Neuronal stem cell (in vitro differentiated cells): ENCODE results near the gene SIGLEC9.
A peak's percentile ranks its signal among the peaks of the same experiment; 100 is the strongest.

Experiments
- DNase-seq: peaks from one replicate; pipeline ENCODE4 v3.0.0-alpha.2; 2013; ENCODE audit warnings: low spot score
- H2AFZ ChIP-seq: one replicate; pipeline ENCODE4 v1.6.1; 2013; ENCODE audit warnings: mild to moderate bottlenecking, low read length, inconsistent platforms
- H2AK5ac ChIP-seq: 2 replicates; pipeline ENCODE4 v1.6.1; 2013; ENCODE audit warnings: low read depth, mild to moderate bottlenecking, inconsistent platforms, low read length, moderate library complexity, mixed read lengths
- H2BK120ac ChIP-seq: 2 replicates; pipeline ENCODE4 v1.6.1; 2013; ENCODE audit warnings: low read depth, mild to moderate bottlenecking, inconsistent platforms, low read length, moderate library complexity, mixed read lengths
- H2BK12ac ChIP-seq: one replicate; pipeline ENCODE4 v1.6.1; 2013; ENCODE audit warnings: low read length, inconsistent platforms
- H2BK15ac ChIP-seq: 2 replicates; pipeline ENCODE4 v1.6.1; 2013; ENCODE audit warnings: mild to moderate bottlenecking, low read length, inconsistent platforms, mixed read lengths
- H2BK5ac ChIP-seq: one replicate; pipeline ENCODE4 v1.6.1; 2013; ENCODE audit warnings: inconsistent platforms, mild to moderate bottlenecking, low read length, moderate library complexity
- H3K14ac ChIP-seq: one replicate; pipeline ENCODE4 v1.6.1; 2013; ENCODE audit warnings: low read length, inconsistent platforms
- H3K18ac ChIP-seq: 2 replicates; pipeline ENCODE4 v1.6.1; 2013; ENCODE audit warnings: low read length, inconsistent platforms
- H3K23ac ChIP-seq: 2 replicates; pipeline ENCODE4 v1.6.1; 2013; ENCODE audit warnings: low read depth, mild to moderate bottlenecking, mixed read lengths, low read length, inconsistent platforms; ENCODE audit not compliant: poor library complexity
- H3K27ac ChIP-seq: replicated peaks from 3 replicates; pipeline ENCODE4 v1.5.1; 2013; ENCODE audit warnings: low read length, inconsistent platforms
- H3K27me3 ChIP-seq, 3 experiments: 2 replicates each; pipeline ENCODE4 v1.6.1; 2013; ENCODE audit warnings: low read length in 3 of 3, mild to moderate bottlenecking in 2 of 3, inconsistent platforms in 1 of 3, low read depth in 1 of 3, mixed read lengths in 1 of 3, moderate library complexity in 1 of 3; ENCODE audit not compliant: control insufficient read depth in 3 of 3, insufficient read depth in 3 of 3
- H3K36me3 ChIP-seq, 2 donors: replicated peaks in 1 of 2; 2 replicates each; pipeline ENCODE4 v1.6.1; 2013; ENCODE audit warnings: low read length in 2 of 2; ENCODE audit not compliant: control insufficient read depth in 2 of 2, insufficient read depth in 2 of 2
- H3K4ac ChIP-seq: 2 replicates; pipeline ENCODE4 v1.6.1; 2013; ENCODE audit warnings: inconsistent platforms, mild to moderate bottlenecking, low read length, moderate library complexity
- H3K4me1 ChIP-seq, 2 donors: 1 replicate in 1 of 2; 2 replicates in 1 of 2; pipeline ENCODE4 v1.6.1; 2013; ENCODE audit warnings: low read length in 2 of 2, low read depth in 1 of 2; ENCODE audit not compliant: control insufficient read depth in 2 of 2, insufficient read depth in 1 of 2
- H3K4me2 ChIP-seq: one replicate; pipeline ENCODE4 v1.6.1; 2013; ENCODE audit warnings: mild to moderate bottlenecking, low read length, inconsistent platforms; ENCODE audit not compliant: insufficient read depth, poor library complexity, severe bottlenecking
- H3K4me3 ChIP-seq, 2 donors: 2 replicates each; pipeline ENCODE4 v1.5.1; 2013; ENCODE audit warnings: low read length in 2 of 2, mild to moderate bottlenecking in 2 of 2, inconsistent platforms in 1 of 2, moderate library complexity in 1 of 2
- H3K79me1 ChIP-seq: one replicate; pipeline ENCODE4 v1.6.1; 2013; ENCODE audit warnings: low read depth, mild to moderate bottlenecking, inconsistent platforms, low read length, moderate library complexity
- H3K9ac ChIP-seq: one replicate; pipeline ENCODE4 v1.6.1; 2013; ENCODE audit warnings: mild to moderate bottlenecking, low read depth, low read length, inconsistent platforms; ENCODE audit not compliant: poor library complexity
- H3K9me3 ChIP-seq, 2 donors: replicated peaks in 1 of 2; 2 replicates each; pipeline versions ENCODE3 to v1.6.1; 2013; ENCODE audit warnings: low read length in 2 of 2, mild to moderate bottlenecking in 2 of 2, inconsistent platforms in 1 of 2, low read depth in 1 of 2, mixed read lengths in 1 of 2, moderate library complexity in 1 of 2; ENCODE audit not compliant: control insufficient read depth in 2 of 2, insufficient read depth in 1 of 2
- H4K8ac ChIP-seq: one replicate; pipeline ENCODE4 v1.6.1; 2013; ENCODE audit warnings: low read depth, mild to moderate bottlenecking, inconsistent platforms, low read length, moderate library complexity
- H4K91ac ChIP-seq: one replicate; pipeline ENCODE4 v1.6.1; 2013; ENCODE audit warnings: low read length, low read depth, mild to moderate bottlenecking, inconsistent platforms; ENCODE audit not compliant: poor library complexity
- WGBS, 2 donors: extraction: QIAGEN DNeasy Blood & Tissue Kit; methylation state at CpG; one replicate each; pipeline ENCODE4 v1.1.7; 2013; ENCODE audit warnings: missing lambda C conversion rate in 2 of 2, mixed read lengths in 1 of 2; ENCODE audit not compliant: insufficient read length in 2 of 2, insufficient replicate concordance in 1 of 2; ENCODE audit errors: extremely low coverage in 2 of 2; 5-methylcytosine and 5-hydroxymethylcytosine counted together

Gene SIGLEC9

GRCh38 chr19:51119611-51120010 is 5.1 kb upstream of the SIGLEC9 start:
- H2AK5ac ChIP-seq = no peak overlapping the region
- H3K4me3 ChIP-seq = no peak overlapping the region
- no peak overlapping the region for H2BK120ac ChIP-seq
- H3K4me2 ChIP-seq = no peak overlapping the region
- WGBS, 2 donors = no CpG with 5 or more reads among the region's 6 CpGs
- no peak for DNase-seq
- no peak overlapping the region for H3K27ac ChIP-seq
- peaks cover 0 to 14% (median 0%) of the 10 kb centered on the region in 3 experiments for H3K27me3 ChIP-seq
- peak overlapping the region; percentile 6 for H3K18ac ChIP-seq
- no peak overlapping the region for H3K23ac ChIP-seq
- no peaks in the 10 kb centered on the region for H3K9me3 ChIP-seq
- no peak overlapping the region for H3K9ac ChIP-seq
- H2BK5ac ChIP-seq = no peak overlapping the region
- no peak overlapping the region for H2AFZ ChIP-seq
- no peak overlapping the region for H2BK15ac ChIP-seq
- H3K4ac ChIP-seq = no peak overlapping the region
- no peaks in the 10 kb centered on the region for H3K36me3 ChIP-seq
- no peak overlapping the region for H2BK12ac ChIP-seq
- no peak overlapping the region for H3K14ac ChIP-seq
- H3K79me1 ChIP-seq = no peaks in the 10 kb centered on the region
- peaks cover 0 to 3% of the 10 kb centered on the region in 2 donors for H3K4me1 ChIP-seq
- no peak overlapping the region for H4K91ac ChIP-seq
- H4K8ac ChIP-seq = no peak overlapping the region

GRCh38 chr19:51120160-51120559 is 4.5 kb upstream of the SIGLEC9 start:
- no peak overlapping the region for H3K23ac ChIP-seq
- H2BK120ac ChIP-seq = no peak overlapping the region
- no peak overlapping the region for H3K14ac ChIP-seq
- peaks cover 0 to 13% (median 0%) of the 10 kb centered on the region in 3 experiments for H3K27me3 ChIP-seq
- no peak overlapping the region for H2AFZ ChIP-seq
- H2BK15ac ChIP-seq = no peak overlapping the region
- H3K4me3 ChIP-seq = peak overlapping the region in 1 of 2 donors; percentile 42
- H2BK12ac ChIP-seq = no peak overlapping the region
- no peak overlapping the region for H3K4me2 ChIP-seq
- H3K9me3 ChIP-seq = no peaks in the 10 kb centered on the region
- H2BK5ac ChIP-seq = no peak overlapping the region
- peaks cover 0 to 3% of the 10 kb centered on the region in 2 donors for H3K4me1 ChIP-seq
- H4K91ac ChIP-seq = no peak overlapping the region
- H3K18ac ChIP-seq = no peak overlapping the region
- H3K36me3 ChIP-seq = no peaks in the 10 kb centered on the region
- DNase-seq = no peak
- H3K79me1 ChIP-seq = no peaks in the 10 kb centered on the region
- no peak overlapping the region for H4K8ac ChIP-seq
- no CpG with 5 or more reads among the region's 6 CpGs for WGBS, 2 donors
- no peak overlapping the region for H2AK5ac ChIP-seq
- H3K9ac ChIP-seq = no peak overlapping the region
- H3K4ac ChIP-seq = no peak overlapping the region
- H3K27ac ChIP-seq = no peak overlapping the region

- Histone ChIP-seq H3K9ac (no peak overlapping the region), H3K9me3 (no peaks in the 10 kb centered on the region), H3K14ac (no peak overlapping the region), H3K4me2 (no peak overlapping the region), H3K4me3 (no peak overlapping the region), H4K91ac (no peak overlapping the region), H2BK120ac (no peak overlapping the region), H3K36me3 (no peaks in the 10 kb centered on the region), H2BK15ac (no peak overlapping the region), H2BK12ac (no peak overlapping the region), H4K8ac (no peak overlapping the region), H3K18ac (no peak overlapping the region), H3K79me1 (no peaks in the 10 kb centered on the region), H3K4me1 (peaks cover 0 to 3% of the 10 kb centered on the region in 2 donors), H2AFZ (no peak overlapping the region), H3K27ac (no peak overlapping the region), H3K4ac (no peak overlapping the region), H3K23ac (no peak overlapping the region), H2AK5ac (no peak overlapping the region), H3K27me3 (peaks cover 0 to 7% (median 0%) of the 10 kb centered on the region in 3 experiments), H2BK5ac (no peak overlapping the region)
- no peak for DNase-seq
- no CpG with 5 or more reads among the region's 8 CpGs for WGBS, 2 donors
These were observed 3.4 kb upstream of the SIGLEC9 start for GRCh38 chr19:51121257-51121656.

- Histone ChIP-seq H2AFZ (no peak overlapping the region), H2BK5ac (no peak overlapping the region), H3K79me1 (no peaks in the 10 kb centered on the region), H3K4ac (no peak overlapping the region), H3K18ac (no peak overlapping the region), H3K27ac (no peak overlapping the region), H3K4me1 (peaks cover 0 to 3% of the 10 kb centered on the region in 2 donors), H2BK15ac (no peak overlapping the region), H2BK120ac (no peak overlapping the region), H3K4me2 (no peak overlapping the region), H2BK12ac (no peak overlapping the region), H3K9ac (no peak overlapping the region), H2AK5ac (peak overlapping the region; percentile 52), H3K27me3 (peaks cover 0 to 11% (median 0%) of the 10 kb centered on the region in 3 experiments), H3K4me3 (no peak overlapping the region), H4K91ac (no peak overlapping the region), H3K36me3 (no peaks in the 10 kb centered on the region), H4K8ac (peak overlapping the region; percentile 33), H3K14ac (peak overlapping the region; percentile 89), H3K23ac (peak overlapping the region; percentile 73), H3K9me3 (no peaks in the 10 kb centered on the region)
- no CpG with 5 or more reads among the region's 22 CpGs for WGBS, 2 donors
- DNase-seq = no peak
These were observed 2.4 kb upstream of the SIGLEC9 start for GRCh38 chr19:51122112-51122981.
